ENCODE measurements around the gene CPSF3. TPM values are rescaled to one million over a fixed set of nuclear protein-coding genes. Genes with fewer than 3 reads are reported as not detected.

The CPSF3 gene
- total and polyA plus RNA-seq, 8 donors: 5.7 to 13.2 (median 10.7) TPM

DNA sequence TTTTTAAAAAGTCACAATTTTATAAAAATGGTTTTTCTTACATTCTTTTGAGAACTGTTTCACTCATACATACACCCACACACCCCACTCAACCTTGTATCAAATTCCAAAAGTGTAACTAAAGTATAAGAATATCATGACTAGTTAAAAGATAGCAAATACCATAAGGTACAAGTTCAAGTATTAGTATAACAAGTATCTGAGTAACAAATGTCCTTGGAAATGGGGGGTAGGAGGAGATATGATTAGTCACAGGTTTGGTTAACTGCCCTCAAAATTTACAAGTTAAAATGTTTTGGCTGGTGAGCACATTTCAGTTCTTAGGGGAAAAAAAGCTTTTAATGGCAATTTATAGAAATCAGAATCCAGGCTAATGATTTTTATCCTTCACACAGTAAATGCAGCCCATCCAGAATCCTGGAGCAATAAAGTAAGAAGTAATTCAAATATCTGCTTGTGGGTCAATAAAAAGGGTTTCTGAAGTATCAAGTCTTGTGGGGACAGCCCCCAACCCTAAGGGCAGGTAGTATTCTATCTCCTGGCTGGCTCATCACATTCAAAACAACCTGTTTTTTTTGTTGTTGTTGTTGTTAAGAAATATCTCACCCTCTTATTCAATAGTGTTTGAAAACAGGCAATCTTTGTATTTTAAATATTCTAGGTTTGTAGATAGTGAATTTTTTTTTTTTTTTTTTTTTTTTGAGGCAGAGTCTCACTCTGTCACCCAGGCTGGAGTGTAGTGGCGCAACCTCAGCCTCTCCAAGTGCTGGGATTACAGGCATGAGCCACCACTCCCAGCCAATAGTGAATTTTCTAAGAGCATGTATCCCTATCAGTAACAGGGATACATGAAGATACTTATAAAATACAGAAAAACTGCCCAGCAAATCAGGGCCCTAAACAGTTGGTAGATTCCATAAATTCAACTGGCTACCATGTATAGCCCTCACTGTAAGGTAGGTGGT is 65.4 kb downstream of the CPSF3 start:
- Histone ChIP-seq H3K4me1 (peaks cover 0 to 5% (median 0%) of the 10 kb centered on the region in 3 donors), H3K27me3 (no peaks in the 10 kb centered on the region), H3K36me3 (peaks cover 0 to 82% (median 21%) of the 10 kb centered on the region in 3 donors), H3K4me3 (no peak overlapping the region), H3K9me3 (no peaks in the 10 kb centered on the region), H3K27ac (no peak overlapping the region)
- WGBS, 2 donors: 97 to 100% methylated on average over 1 of the region's 1 CpG
- DNase-seq: no peak
- FAIRE-seq: no peak
- intact Hi-C loops (cut with DNase I): no loop called here
- TF ChIP-seq CTCF (IDR thresholded peaks at IDR 0.05): no peak
- peak in 2 of 4 donors; percentile 24 to 43 for ATAC-seq

GRCh38 chr2:9490789-9491188 is 67.3 kb downstream of the CPSF3 start:
- H3K36me3 ChIP-seq: peaks cover 0 to 72% (median 16%) of the 10 kb centered on the region in 3 donors
- H3K27me3 ChIP-seq: no peaks in the 10 kb centered on the region
- DNase-seq: no peak

DNA sequence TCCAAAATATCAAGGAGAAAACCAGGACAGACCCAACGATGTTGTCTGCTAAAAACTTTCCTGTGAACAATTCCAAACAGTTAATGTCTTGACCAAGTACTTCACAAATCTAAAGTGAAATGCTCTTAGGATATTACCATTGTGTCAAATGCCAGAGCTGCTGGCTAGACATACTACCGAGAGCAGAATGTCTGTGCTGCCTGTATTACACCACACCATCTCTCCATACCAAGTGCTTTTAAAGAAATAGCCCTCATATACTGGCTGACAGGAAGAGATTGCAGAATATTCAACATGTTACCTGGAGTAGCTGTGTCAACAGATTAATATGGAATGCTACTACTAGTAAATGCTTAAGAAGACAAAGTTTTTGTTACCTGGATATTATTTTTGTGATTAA is 69.5 kb downstream of the CPSF3 start:
- intact Hi-C loops (cut with DNase I): no loop called here
- Histone ChIP-seq H3K27ac (no peak overlapping the region), H3K4me3 (no peak overlapping the region), H3K4me1 (peaks cover 0 to 5% (median 0%) of the 10 kb centered on the region in 3 donors), H3K36me3 (peaks cover 0 to 57% (median 16%) of the 10 kb centered on the region in 3 donors), H3K9me3 (no peaks in the 10 kb centered on the region), H3K27me3 (no peaks in the 10 kb centered on the region)
- no peak for TF ChIP-seq CTCF (IDR thresholded peaks at IDR 0.05)
- WGBS, 2 donors: 67 to 70% methylated on average over 2 of the region's 2 CpGs
- ATAC-seq: no peak
- FAIRE-seq: no peak
- no peak for DNase-seq

More at GRCh38 chr2:9490789-9491188, 67.3 kb downstream of the CPSF3 start:
- ATAC-seq: no peak
- TF ChIP-seq CTCF (IDR thresholded peaks at IDR 0.05): no peak
- 72 to 75% methylated on average over 2 of the region's 2 CpGs for WGBS, 2 donors
- Histone ChIP-seq H3K4me1 (peaks cover 0 to 5% (median 0%) of the 10 kb centered on the region in 3 donors), H3K4me3 (no peak overlapping the region), H3K27ac (no peak overlapping the region), H3K9me3 (no peaks in the 10 kb centered on the region)
- no peak for FAIRE-seq
- intact Hi-C loops (cut with DNase I): no loop called here

DNA sequence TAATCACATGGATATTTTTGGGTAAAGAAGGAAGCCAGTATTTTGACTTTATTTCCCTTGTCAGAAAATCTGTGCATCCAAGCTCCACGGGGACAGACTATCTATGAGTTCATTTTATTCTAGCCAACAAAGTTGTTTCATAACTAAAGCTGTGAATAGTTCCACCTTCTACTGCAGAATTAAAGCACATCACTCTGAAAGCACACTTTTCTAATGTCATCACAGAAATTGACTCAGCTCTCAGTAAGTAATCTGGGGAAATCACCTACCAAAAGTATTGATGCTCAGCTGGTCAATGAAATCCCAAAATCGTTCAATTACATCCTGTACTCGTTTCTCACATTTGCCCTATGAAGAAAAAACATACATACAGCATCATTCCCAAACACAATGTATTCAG is 70.0 kb downstream of the CPSF3 start:
- no peak overlapping the region for H3K27ac ChIP-seq
- intact Hi-C loops (cut with DNase I): no loop called here

More for the DNA sequence above, 70.0 kb downstream of the CPSF3 start:
- no peak for TF ChIP-seq CTCF (IDR thresholded peaks at IDR 0.05)
- ATAC-seq (no peak), FAIRE-seq (no peak), DNase-seq (no peak)
- no peaks in the 10 kb centered on the region for H3K9me3 ChIP-seq
- H3K4me3 ChIP-seq: no peak overlapping the region
- H3K36me3 ChIP-seq: peaks cover 0 to 56% (median 16%) of the 10 kb centered on the region in 3 donors
- H3K27me3 ChIP-seq: no peaks in the 10 kb centered on the region
- 71 to 72% methylated on average over 3 of the region's 3 CpGs for WGBS, 2 donors
- peaks cover 0 to 3% (median 0%) of the 10 kb centered on the region in 3 donors for H3K4me1 ChIP-seq
